Measurements from ENCODE around the gene ASIC3.

- TF ChIP-seq CTCF (optimal IDR thresholded peaks at IDR 0.05 in 1 of 3, IDR thresholded peaks at IDR 0.05 in 1 of 3, conservative IDR thresholded peaks at IDR 0.05 in 1 of 3; ENCODE audit: extremely low read depth in 1 of 3, insufficient read depth in 2 of 3, low read length in 3 of 3) (no peak), EZH2 (IDR thresholded peaks at IDR 0.05; ENCODE audit: low read length) (no peak)
Observed at GRCh38 chr7:151009327-151010036, 38.8 kb upstream of the ASIC3 start.
